ENCODE data around the gene GIGYF1. TPM values are rescaled to one million over a fixed set of nuclear protein-coding genes. Genes with fewer than 3 reads are reported as not detected.

GIGYF1 gene
- total RNA-seq, 1 experiment from 2014 or later, result 47.4 TPM

DNA sequence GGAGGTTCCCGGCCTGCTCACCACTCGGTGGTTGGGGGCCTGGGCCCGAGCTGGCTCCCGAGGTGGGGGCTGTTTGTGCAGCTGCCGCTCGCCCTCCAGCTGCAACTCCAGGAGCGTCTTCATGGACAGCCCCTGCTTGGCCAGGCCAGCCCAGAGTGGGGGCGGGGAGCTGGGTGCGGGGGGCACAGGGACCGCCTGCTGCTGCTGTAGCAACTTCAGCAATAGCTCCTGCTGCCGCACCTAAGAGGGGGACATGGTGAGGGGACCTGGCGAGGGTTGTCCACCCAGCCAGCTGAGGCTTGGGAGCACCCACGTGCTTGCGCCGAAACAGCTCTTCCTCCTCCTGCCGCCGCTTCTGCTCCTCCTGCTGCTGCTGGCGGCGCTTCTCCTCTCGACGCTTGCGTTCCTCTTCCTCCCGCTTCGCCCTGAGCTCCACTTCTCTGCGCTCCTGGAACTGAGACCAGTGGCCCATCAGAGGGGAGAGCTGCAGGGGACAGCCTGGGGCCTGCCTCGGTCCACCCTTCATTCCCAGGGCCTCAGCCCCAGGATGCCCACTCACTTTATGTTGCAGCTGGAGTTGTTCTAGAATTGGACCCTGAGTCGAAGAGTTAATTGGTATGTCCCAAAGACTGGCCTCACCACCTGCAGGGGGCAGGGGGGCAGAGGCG lies 10.9 kb downstream of the GIGYF1 start:
- intact Hi-C loops (cut with micrococcal nuclease; ENCODE audit: unreplicated experiment), result no loop called here
- no peak for DNase-seq (ENCODE audit: low spot score)
- TF ChIP-seq EZH2 (IDR thresholded peaks at IDR 0.05; ENCODE audit: borderline replicate concordance, low read depth, low read length, poor library complexity, severe bottlenecking) (no peak), CTCF (conservative IDR thresholded peaks at IDR 0.05; ENCODE audit: low read depth, low read length) (no peak)
- Histone ChIP-seq H3K27me3 (replicated peaks; ENCODE audit: insufficient read depth, low read depth, low read length, poor library complexity) (no peaks in the 10 kb centered on the region), H3K4me3 (ENCODE audit: low read depth, low read length, poor library complexity, severe bottlenecking) (no peak overlapping the region), H3K9me3 (ENCODE audit: low read depth, low read length, poor library complexity, severe bottlenecking) (no peaks in the 10 kb centered on the region), H3K36me3 (ENCODE audit: insufficient read depth, low read length, poor library complexity, severe bottlenecking) (peaks cover 96% of the 10 kb centered on the region), H3K27ac (ENCODE audit: low read depth, low read length, poor library complexity, severe bottlenecking) (no peak overlapping the region), H3K4me1 (ENCODE audit: insufficient read depth, low read length, poor library complexity, severe bottlenecking) (peaks cover 13% of the 10 kb centered on the region)
- POLR2A ChIA-PET (ENCODE audit: low non-redundant PET), result no interaction called here
- CTCF ChIA-PET, result no interaction called here
- no TSS peak for BruUV-seq (replicated peaks)

- CTCF ChIA-PET, result no interaction called here
- H3K4me3 ChIP-seq (ENCODE audit: low read depth, low read length, poor library complexity, severe bottlenecking), result no peak overlapping the region
- H3K36me3 ChIP-seq (ENCODE audit: insufficient read depth, low read length, poor library complexity, severe bottlenecking), result peaks cover 96% of the 10 kb centered on the region
- no peak for TF ChIP-seq CTCF (conservative IDR thresholded peaks at IDR 0.05; ENCODE audit: low read depth, low read length)
- TF ChIP-seq EZH2 (IDR thresholded peaks at IDR 0.05; ENCODE audit: borderline replicate concordance, low read depth, low read length, poor library complexity, severe bottlenecking), result no peak
- intact Hi-C loops (cut with micrococcal nuclease; ENCODE audit: unreplicated experiment), result no loop called here
- DNase-seq (ENCODE audit: low spot score), result no peak
- no peaks in the 10 kb centered on the region for H3K27me3 ChIP-seq (replicated peaks; ENCODE audit: insufficient read depth, low read depth, low read length, poor library complexity)
- POLR2A ChIA-PET (ENCODE audit: low non-redundant PET), result no interaction called here
- peaks cover 13% of the 10 kb centered on the region for H3K4me1 ChIP-seq (ENCODE audit: insufficient read depth, low read length, poor library complexity, severe bottlenecking)
- no peaks in the 10 kb centered on the region for H3K9me3 ChIP-seq (ENCODE audit: low read depth, low read length, poor library complexity, severe bottlenecking)
- H3K27ac ChIP-seq (ENCODE audit: low read depth, low read length, poor library complexity, severe bottlenecking), result no peak overlapping the region
- BruUV-seq (replicated peaks), result no TSS peak
These were observed 11.8 kb downstream of the GIGYF1 start for GRCh38 chr7:100682228-100682741.

DNA sequence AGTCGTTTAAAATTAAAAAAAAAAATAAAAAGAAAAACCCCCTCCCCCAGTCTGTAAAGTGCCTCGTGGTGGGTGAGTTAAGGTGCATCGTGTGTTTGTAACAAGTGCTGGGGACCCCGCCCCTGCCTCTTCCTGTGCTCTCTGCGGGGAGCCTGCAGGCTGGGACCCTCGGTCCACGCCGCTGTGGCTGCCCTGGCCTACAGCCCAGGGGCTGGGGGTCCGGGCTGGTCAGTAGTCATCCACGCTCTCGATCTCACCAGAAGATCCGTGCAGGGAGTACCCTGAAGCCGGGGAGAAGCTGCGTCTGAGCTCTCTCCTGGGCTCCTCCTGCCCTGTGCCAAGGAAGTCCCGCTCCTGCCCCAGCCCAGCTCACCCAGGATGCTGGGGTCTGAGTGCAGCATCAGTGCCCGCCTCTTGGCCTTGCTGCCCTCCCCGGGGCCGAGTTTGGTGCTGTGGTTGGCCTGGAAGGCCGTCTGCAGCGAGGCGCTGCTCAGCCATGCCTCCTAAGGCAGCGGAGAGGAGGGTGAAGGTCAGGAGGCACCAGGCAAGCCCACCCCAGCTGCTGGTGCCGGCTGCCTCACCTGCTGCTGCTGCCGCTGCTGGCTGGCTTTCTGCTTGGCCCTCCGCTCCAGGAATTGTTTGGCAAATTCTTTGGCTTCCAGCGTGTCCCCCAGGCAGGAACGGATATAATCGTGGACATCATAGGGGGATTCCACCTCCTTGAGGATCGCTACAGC lies 12.4 kb downstream of the GIGYF1 start:
- CTCF ChIA-PET, result no interaction called here
- no peak for DNase-seq (ENCODE audit: low spot score)

More for the DNA sequence above, 12.4 kb downstream of the GIGYF1 start:
- no TSS peak for BruUV-seq (replicated peaks)
- Histone ChIP-seq H3K27me3 (replicated peaks; ENCODE audit: insufficient read depth, low read depth, low read length, poor library complexity) (no peaks in the 10 kb centered on the region), H3K27ac (ENCODE audit: low read depth, low read length, poor library complexity, severe bottlenecking) (no peak overlapping the region), H3K36me3 (ENCODE audit: insufficient read depth, low read length, poor library complexity, severe bottlenecking) (peaks cover 94% of the 10 kb centered on the region), H3K9me3 (ENCODE audit: low read depth, low read length, poor library complexity, severe bottlenecking) (no peaks in the 10 kb centered on the region), H3K4me1 (ENCODE audit: insufficient read depth, low read length, poor library complexity, severe bottlenecking) (peaks cover 13% of the 10 kb centered on the region), H3K4me3 (ENCODE audit: low read depth, low read length, poor library complexity, severe bottlenecking) (no peak overlapping the region)
- POLR2A ChIA-PET (ENCODE audit: low non-redundant PET), result no interaction called here
- TF ChIP-seq EZH2 (IDR thresholded peaks at IDR 0.05; ENCODE audit: borderline replicate concordance, low read depth, low read length, poor library complexity, severe bottlenecking), result no peak
- TF ChIP-seq CTCF (conservative IDR thresholded peaks at IDR 0.05; ENCODE audit: low read depth, low read length), result no peak
- intact Hi-C loops (cut with micrococcal nuclease; ENCODE audit: unreplicated experiment), result no loop called here
